ENCODE data around the gene GALNTL6. TPM values are rescaled to one million over a fixed set of nuclear protein-coding genes. Genes with fewer than 3 reads are reported as not detected.

GALNTL6 gene
- total and polyA plus RNA-seq, 9 of the 15 experiments (the other 6 are each of a cell fraction or from before 2014, with no cell fraction given) = 0.18 to 0.50 (median 0.29) TPM

- H3K9me3 ChIP-seq (replicated peaks; ENCODE audit: control insufficient read depth, insufficient read depth, low read depth, low read length) = no peaks in the 10 kb centered on the region
- H4K20me1 ChIP-seq (replicated peaks; ENCODE audit: control insufficient read depth, insufficient read depth, low read length) = no peaks in the 10 kb centered on the region
- in situ Hi-C loops (cut with MboI) (no loop called here), intact Hi-C loops (cut with micrococcal nuclease) (no loop called here)
- no peak for FAIRE-seq
- H3K27me3 ChIP-seq (ENCODE audit: control insufficient read depth in 2 of 2, insufficient read depth in 2 of 2, low read length in 2 of 2) = no peaks in the 10 kb centered on the region
- H3K4me2 ChIP-seq (ENCODE audit: insufficient read depth, low read length) = no peak overlapping the region
- ChIA-PET CTCF (ENCODE audit: low intra/inter-chr PET ratio) (no interaction called here), POLR2A (no interaction called here)
- TF ChIP-seq ZKSCAN3 (CRISPR knock-in tag; IDR thresholded peaks at IDR 0.05) (no peak), NCOA2 (IDR thresholded peaks at IDR 0.05; ENCODE audit: partially characterized antibody in 2 of 2) (no peak), EZH2 (IDR thresholded peaks at IDR 0.05; ENCODE audit: borderline replicate concordance, low read depth, low read length) (no peak), EHMT2 (IDR thresholded peaks at IDR 0.05) (no peak), RBM22 (IDR thresholded peaks at IDR 0.05; ENCODE audit: low read depth, low read length, poor library complexity, severe bottlenecking) (no peak), DACH1 (IDR thresholded peaks at IDR 0.05; ENCODE audit: partially characterized antibody) (no peak), KAT7 (CRISPR knock-in tag; IDR thresholded peaks at IDR 0.05; ENCODE audit: borderline replicate concordance) (no peak), ZEB2 (IDR thresholded peaks at IDR 0.05) (no peak), ZNF695 (CRISPR knock-in tag; IDR thresholded peaks at IDR 0.05) (no peak), KLF6 (CRISPR knock-in tag; IDR thresholded peaks at IDR 0.05; ENCODE audit: borderline replicate concordance) (no peak), TRIM25 (IDR thresholded peaks at IDR 0.05; ENCODE audit: borderline replicate concordance) (no peak), HMBOX1 (IDR thresholded peaks at IDR 0.05) (no peak)
- no peaks in the 10 kb centered on the region for H3K4me1 ChIP-seq (replicated peaks in 1 of 2; ENCODE audit: control insufficient read depth in 2 of 2, insufficient read depth in 2 of 2, low read length in 2 of 2)
- BruUV-seq (replicated peaks) = no TSS peak
- no peaks in the 10 kb centered on the region for H3K79me2 ChIP-seq (ENCODE audit: control insufficient read depth, insufficient read depth, low read length)
- H3K27ac ChIP-seq (ENCODE audit: extremely low read depth, low read depth, low read length) = no peak overlapping the region
- WGBS (ENCODE audit: insufficient coverage, low coverage, missing lambda C conversion rate) = 0% methylated on average over 3 of the region's 3 CpGs
- H3K9me1 ChIP-seq (ENCODE audit: control insufficient read depth, insufficient read depth, low read length) = no peaks in the 10 kb centered on the region
- H3K4me3 ChIP-seq = no peak overlapping the region
- DNase-seq (ENCODE audit: extremely low read depth in 1 of 4, low spot score in 3 of 4) = no peak
- H3K36me3 ChIP-seq (ENCODE audit: control insufficient read depth, insufficient read depth, low read length) = no peaks in the 10 kb centered on the region
- no peak overlapping the region for H2AFZ ChIP-seq (ENCODE audit: low read depth, low read length)
- no peak overlapping the region for H3K9ac ChIP-seq (ENCODE audit: insufficient read depth in 1 of 2, low read depth in 2 of 2, low read length in 2 of 2)
- no peak for ATAC-seq
Observed at GRCh38 chr4:172822331-172822730, 1009.1 kb downstream of the GALNTL6 start.

Data from K562 (cell line).